NCI-H2107 treated with DMSO at 0.1 percent for 48 hours (cell line): ENCODE measurements around the gene FOXD4L4.
"Not testable (repeated sequence)": the region's sequence is repeated elsewhere in the genome, so short reads cannot be mapped to it uniquely, and the experiment has no call there.

Experiments
- DNase-seq: peaks from one replicate; lab custom pipeline; 2025; ENCODE audit not compliant: unreplicated experiment; lab: John Stamatoyannopoulos, UW

The FOXD4L4 gene

GRCh38 chr9:65737096-65737564 lies at the start of gene FOXD4L4:
Gene FOXD4L4 (plus strand): TSS chr9:65737146. CDS start chr9:65737146, 0 bp downstream.
- DNase-seq = not testable (repeated sequence)

- not testable (repeated sequence) for DNase-seq
These were observed 33.4 kb upstream of the FOXD4L4 start for GRCh38 chr9:65703550-65703949.

- DNase-seq = not testable (repeated sequence)
These were observed 22.5 kb upstream of the FOXD4L4 start for GRCh38 chr9:65714445-65714844.

- DNase-seq = not testable (repeated sequence)
These were observed 1.2 kb downstream of the FOXD4L4 start for GRCh38 chr9:65738133-65738532.
